GM12875 (cell line): ENCODE measurements around the gene PRKCA.
"Not testable (repeated sequence)": the region's sequence is repeated elsewhere in the genome, so short reads cannot be mapped to it uniquely, and the experiment has no call there.

ENCODE experiments used
- H3K4me3 ChIP-seq: one replicate; pipeline ENCODE4 v1.5.1; 2011; ENCODE audit warnings: low read depth, low read length, control low read depth
- CTCF ChIP-seq: IDR thresholded peaks from 2 replicates; pipeline ENCODE4 v1.5.1; 2011; ENCODE audit warnings: low read depth, mild to moderate bottlenecking, control low read depth, inconsistent platforms, low read length, moderate library complexity, borderline replicate concordance; ENCODE audit not compliant: insufficient read depth

The PRKCA gene

GRCh38 chr17:66619206-66619605 lies 316.8 kb downstream of the PRKCA start:
- no peak for TF ChIP-seq CTCF
- no peak overlapping the region for H3K4me3 ChIP-seq

- no peak overlapping the region for H3K4me3 ChIP-seq
- TF ChIP-seq CTCF, result no peak
Observed at GRCh38 chr17:66620528-66620927, 318.1 kb downstream of the PRKCA start.

GRCh38 chr17:66624630-66625029 lies 322.2 kb downstream of the PRKCA start:
- not testable (repeated sequence) for H3K4me3 ChIP-seq

- H3K4me3 ChIP-seq, result no peak overlapping the region
- no peak for TF ChIP-seq CTCF
Observed at GRCh38 chr17:66625311-66625767, 322.9 kb downstream of the PRKCA start.

GRCh38 chr17:66627985-66628384 lies 325.6 kb downstream of the PRKCA start:
- no peak overlapping the region for H3K4me3 ChIP-seq
- TF ChIP-seq CTCF, result no peak

GRCh38 chr17:66629762-66630161 lies 327.3 kb downstream of the PRKCA start:
- no peak for TF ChIP-seq CTCF

GRCh38 chr17:66630379-66630778 lies 328.0 kb downstream of the PRKCA start:
- H3K4me3 ChIP-seq, result no peak overlapping the region
- no peak for TF ChIP-seq CTCF

More at GRCh38 chr17:66629762-66630161, 327.3 kb downstream of the PRKCA start:
- no peak overlapping the region for H3K4me3 ChIP-seq
